GM12878 (cell line): ENCODE measurements around the gene C10orf105. TPM values are rescaled to one million over a fixed set of nuclear protein-coding genes. Genes with fewer than 3 reads are reported as not detected.

Experiments used
- ATAC-seq: fragments of 200-7000 bp; cut with Tn5 transposase; 3 replicates; pipeline ENCODE4 v1.9.1; 2020; ENCODE audit warnings: mild to moderate bottlenecking, moderate library complexity
- BruUV-seq: library from RNA; stranded (reverse); fragments of 400-500 nt; replicated peaks from 2 replicates; lab custom pipeline; 2021; lab: Mats Ljungman, UMichigan
- CTCF ChIA-PET: fragments of 300-600 bp; sonication (Branson Sonifier 250); formaldehyde crosslinking; extraction: SDS; loops from one replicate; lab custom pipeline; 2021; ENCODE audit warnings: inconsistent platforms; lab: Yijun Ruan, JAX
- POLR2A ChIA-PET: fragments of 350-600 bp; formaldehyde crosslinking; extraction: SDS; loops from one replicate; lab custom pipeline; 2021; ENCODE audit warnings: inconsistent platforms; lab: Charles Lee
- RAD21 ChIA-PET: fragments of 300-600 bp; sonication (Branson Sonifier 250); formaldehyde crosslinking; loops from one replicate; lab custom pipeline; 2023; ENCODE audit warnings: antibody characterized with exemption; ENCODE audit not compliant: unreplicated experiment; lab: Charles Lee
- SMC1A ChIA-PET: fragments of 300-600 bp; sonication (Branson Sonifier 250); formaldehyde crosslinking; loops from one replicate; lab custom pipeline; 2023; ENCODE audit not compliant: unreplicated experiment, uncharacterized antibody; lab: Charles Lee
- DNase-seq: peaks from one replicate; pipeline ENCODE4 v3.0.0-alpha.2; 2011; ENCODE audit warnings: low read depth, low spot score
- FAIRE-seq: peaks from 3 replicates; lab custom pipeline; 2011; peaks lifted over from hg19 to GRCh38; lab: Jason Lieb, UNC
- H2AFZ ChIP-seq: 2 replicates; pipeline ENCODE4 v1.6.0; 2011; ENCODE audit warnings: low read depth, low read length, control low read depth; ENCODE audit not compliant: control insufficient read depth
- H3K27ac ChIP-seq: 2 replicates; pipeline ENCODE4 v1.5.1; 2011; ENCODE audit warnings: control low read depth; ENCODE audit not compliant: control insufficient read depth, insufficient read depth
- H3K27me3 ChIP-seq, 2 experiments: replicated peaks in 1 of 2; 2 replicates each; pipeline versions ENCODE4 v1.6.0 to v1.6.1; 2011; ENCODE audit warnings: low read length in 1 of 2; ENCODE audit not compliant: control insufficient read depth in 2 of 2, insufficient read depth in 2 of 2
- H3K36me3 ChIP-seq, 2 experiments: 2 replicates each; pipeline ENCODE4 v1.5.1; 2011; ENCODE audit warnings: low read length in 1 of 2; ENCODE audit not compliant: control insufficient read depth in 2 of 2, insufficient read depth in 2 of 2
- H3K4me1 ChIP-seq: 2 replicates; pipeline ENCODE4 v1.6.1; 2011; ENCODE audit warnings: mild to moderate bottlenecking, low read length, moderate library complexity, mixed read lengths; ENCODE audit not compliant: control insufficient read depth, insufficient read depth
- H3K4me2 ChIP-seq: 2 replicates; pipeline ENCODE4 v1.6.0; 2011; ENCODE audit warnings: control low read depth; ENCODE audit not compliant: control insufficient read depth, insufficient read depth
- H3K4me3 ChIP-seq: fragments of 200-600 bp; sonication (generic); 2 replicates; pipeline ENCODE4 v1.5.1; 2016
- H3K79me2 ChIP-seq: 2 replicates; pipeline ENCODE4 v1.6.0; 2011; ENCODE audit warnings: low read length; ENCODE audit not compliant: control insufficient read depth, insufficient read depth
- H3K9ac ChIP-seq: 2 replicates; pipeline ENCODE4 v1.8.0; 2011; ENCODE audit warnings: low read length, control low read depth, mixed read lengths; ENCODE audit not compliant: control insufficient read depth, insufficient read depth
- H3K9me3 ChIP-seq: replicated peaks from 3 replicates; pipeline ENCODE4 v1.5.1; 2011; ENCODE audit warnings: mild to moderate bottlenecking, low read length; ENCODE audit not compliant: control insufficient read depth, insufficient read depth
- H4K20me1 ChIP-seq: 2 replicates; pipeline ENCODE4 v1.6.0; 2011; ENCODE audit not compliant: control insufficient read depth, insufficient read depth
- BMI1 ChIP-seq: fragments of 450-650 bp; IDR thresholded peaks from 2 replicates; pipeline ENCODE4 v1.6.1; 2016; ENCODE audit warnings: mild to moderate bottlenecking, moderate library complexity, borderline replicate concordance
- CEBPB ChIP-seq, 2 experiments: fragments of 150-350 bp in 1 of 2; IDR thresholded peaks; 2 replicates each; pipeline ENCODE4 v1.6.1; 2012 to 2014; ENCODE audit warnings: low read depth in 2 of 2, low read length in 2 of 2, borderline replicate concordance in 1 of 2, inconsistent platforms in 1 of 2
- EP300 ChIP-seq, 2 experiments: fragments of 150-350 bp in 1 of 2; IDR thresholded peaks; 2 replicates each; pipeline ENCODE4 v1.6.1; 2011 to 2012; ENCODE audit warnings: low read depth in 2 of 2, low read length in 2 of 2, borderline replicate concordance in 1 of 2, improper control_type of control experiment in 1 of 2, inconsistent platforms in 1 of 2; ENCODE audit not compliant: control insufficient read depth in 1 of 2
- GABPA ChIP-seq: IDR thresholded peaks from 2 replicates; pipeline ENCODE4 v1.6.1; 2014; ENCODE audit warnings: antibody characterized with exemption, low read depth, mild to moderate bottlenecking, inconsistent platforms
- MEF2B ChIP-seq: fragments of 450-650 bp; IDR thresholded peaks from 2 replicates; pipeline ENCODE4 v1.6.1; 2018; ENCODE audit warnings: mild to moderate bottlenecking, moderate library complexity; ENCODE audit not compliant: partially characterized antibody, poor library complexity, severe bottlenecking
- NFYA ChIP-seq: IDR thresholded peaks from 2 replicates; pipeline ENCODE4 v1.6.1; 2011; ENCODE audit warnings: low read depth, mild to moderate bottlenecking, low read length, improper control_type of control experiment, borderline replicate concordance
- SIN3A ChIP-seq: IDR thresholded peaks from 2 replicates; pipeline ENCODE4 v1.6.1; 2012; ENCODE audit warnings: low read depth, low read length, improper control_type of control experiment
- SREBF2 ChIP-seq: IDR thresholded peaks from 2 replicates; pipeline ENCODE4 v1.6.1; 2012; ENCODE audit warnings: mild to moderate bottlenecking, low read length
- STAT3 ChIP-seq: IDR thresholded peaks from 2 replicates; pipeline ENCODE4 v1.6.1; 2011; ENCODE audit warnings: low read depth, low read length, improper control_type of control experiment
- TBL1XR1 ChIP-seq: IDR thresholded peaks from 2 replicates; pipeline ENCODE4 v1.6.1; 2012; ENCODE audit warnings: low read depth, low read length, improper control_type of control experiment
- WGBS: methylation state at CpG from one replicate; pipeline ENCODE4 v1.1.6; 2016; ENCODE audit warnings: low lambda C conversion rate; ENCODE audit not compliant: insufficient replicate concordance, insufficient coverage; ENCODE audit errors: missing lambda C conversion rate; 5-methylcytosine and 5-hydroxymethylcytosine counted together
- in situ Hi-C: fragments of 300-500 bp; cut with MboI; formaldehyde crosslinking; loops from 9 replicates; pipeline ENCODE4 v1.14.3; 2018; ENCODE audit warnings: mixed read lengths
- intact Hi-C: fragments of 100-400 bp; cut with micrococcal nuclease; formaldehyde crosslinking; loops from one replicate; pipeline ENCODE4 v1.14.2; 2022; ENCODE audit not compliant: unreplicated experiment
- polyA plus RNA-seq, 11 experiments: library from polyadenylated mRNA; depleted of rRNA in 4 of 11; unstranded in 6 of 11; stranded (reverse) in 5 of 11; fragments of >200 nt; fragmentation: Nextera tagmentation in 4 of 11; fragmentation: Illumina TruSeq in 1 of 11; extraction: Ambion mirVana in 4 of 11; extraction: Trizol in 1 of 11; gene quantifications; 1 replicate in 1 of 11; 2 replicates in 10 of 11; pipeline versions ENCODE4 v1.2.1 to v1.2.3, GENCODE V29; 2011 to 2016; ENCODE audit warnings: inconsistent platforms in 2 of 11, missing spikeins in 2 of 11, low read depth in 1 of 11
- total RNA-seq, 4 experiments: library from RNA; depleted of rRNA in 3 of 4; stranded (reverse); fragments of >200 nt in 3 of 4; fragmentation: Illumina TruSeq in 1 of 4; extraction: Trizol in 1 of 4; gene quantifications; 2 replicates each; pipeline versions ENCODE4 v1.2.1 to v1.2.3, GENCODE V29; 2013 to 2021
- TF ChIP-seq, protein P1 (sequence below): fragments of 450-650 bp; IDR thresholded peaks from 2 replicates; pipeline ENCODE4 v1.6.1; 2017; ENCODE audit warnings: low read depth, mild to moderate bottlenecking, moderate library complexity

The C10orf105 gene
- total and polyA plus RNA-seq, 10 of the 15 experiments (the other 5 are each of a cell fraction or from before 2014, with no cell fraction given) = 0.04 to 0.06 (median 0.05) TPM; not detected in 7

DNA sequence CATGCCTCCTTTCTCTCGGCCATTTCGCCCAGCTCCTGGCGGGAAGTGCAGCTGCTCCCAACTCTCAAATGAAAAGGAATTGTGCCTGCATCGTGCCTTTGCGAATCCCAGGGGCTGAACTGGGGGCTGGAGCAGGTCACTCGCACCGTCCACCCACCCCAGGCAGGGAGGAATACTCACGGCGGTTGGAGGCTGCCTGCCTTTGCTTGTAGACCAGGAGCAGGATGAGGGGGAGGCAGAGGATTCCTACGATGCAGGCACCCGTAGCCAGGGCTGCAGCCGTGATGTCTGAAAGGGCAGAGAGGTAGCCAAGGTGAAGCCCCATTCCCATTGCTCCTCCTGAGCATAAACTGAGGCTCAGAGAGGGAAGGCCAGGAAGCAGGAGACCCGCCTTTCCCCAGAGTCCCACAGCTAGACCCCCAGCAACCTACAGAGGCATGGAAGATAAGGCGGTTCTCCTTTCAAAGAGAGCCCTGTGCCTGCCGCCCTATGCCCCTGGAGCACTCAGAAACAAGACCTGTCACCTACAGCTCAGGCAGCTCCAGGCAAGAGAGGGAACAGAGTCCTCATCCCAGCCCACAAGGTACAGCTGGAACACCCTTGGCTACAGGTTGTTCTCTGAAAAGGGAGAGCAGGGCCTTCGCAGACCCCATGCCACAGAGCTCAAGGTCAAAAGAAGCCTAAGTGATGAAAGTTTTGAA is 35.8 kb upstream of the C10orf105 start:
- no peak overlapping the region for H3K9ac ChIP-seq
- intact Hi-C loops (no loop called here), in situ Hi-C loops (no loop called here)
- H3K4me2 ChIP-seq = no peak overlapping the region
- ChIA-PET RAD21 (no interaction called here), POLR2A (interaction anchor here (1.1 kb wide), 1 partner anchor 14 kb away, joined by 3 read pairs; no protein-coding TSS in a partner anchor), CTCF (interaction anchor here (0.7 to 2.7 kb wide), 4 partner anchors 13 to 96 kb away, joined by 3 to 11 read pairs (median 3); partner anchors contain the start of gene PSAP), SMC1A (interaction anchor here (0.8 to 1.4 kb wide), 2 partner anchors 19 to 475 kb away, joined by 3 to 4 read pairs; partner anchors contain the start of gene VSIR)
- H3K27ac ChIP-seq = no peak overlapping the region
- peaks cover 30% of the 10 kb centered on the region for H3K4me1 ChIP-seq
- FAIRE-seq = no peak
- H2AFZ ChIP-seq = no peak overlapping the region
- H3K27me3 ChIP-seq = no peaks in the 10 kb centered on the region; a peak in 1 of 4 replicates
- TF ChIP-seq BMI1 (no peak), CEBPB (IDR thresholded peaks at IDR 0.05; ENCODE audit: borderline replicate concordance in 1 of 2, low read depth in 2 of 2, low read length in 2 of 2) (no peak), GABPA (no peak), STAT3 (no peak), SIN3A (no peak), SREBF2 (no peak), NFYA (no peak), MEF2B (no peak), TBL1XR1 (no peak), EP300 (IDR thresholded peaks at IDR 0.05; ENCODE audit: borderline replicate concordance in 1 of 2, control insufficient read depth in 1 of 2, low read depth in 2 of 2, low read length in 2 of 2) (no peak)
- TF ChIP-seq, protein P1, sequence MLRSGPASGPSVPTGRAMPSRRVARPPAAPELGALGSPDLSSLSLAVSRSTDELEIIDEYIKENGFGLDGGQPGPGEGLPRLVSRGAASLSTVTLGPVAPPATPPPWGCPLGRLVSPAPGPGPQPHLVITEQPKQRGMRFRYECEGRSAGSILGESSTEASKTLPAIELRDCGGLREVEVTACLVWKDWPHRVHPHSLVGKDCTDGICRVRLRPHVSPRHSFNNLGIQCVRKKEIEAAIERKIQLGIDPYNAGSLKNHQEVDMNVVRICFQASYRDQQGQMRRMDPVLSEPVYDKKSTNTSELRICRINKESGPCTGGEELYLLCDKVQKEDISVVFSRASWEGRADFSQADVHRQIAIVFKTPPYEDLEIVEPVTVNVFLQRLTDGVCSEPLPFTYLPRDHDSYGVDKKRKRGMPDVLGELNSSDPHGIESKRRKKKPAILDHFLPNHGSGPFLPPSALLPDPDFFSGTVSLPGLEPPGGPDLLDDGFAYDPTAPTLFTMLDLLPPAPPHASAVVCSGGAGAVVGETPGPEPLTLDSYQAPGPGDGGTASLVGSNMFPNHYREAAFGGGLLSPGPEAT = no peak
- WGBS = 74% methylated on average over 16 of the region's 16 CpGs
- H3K36me3 ChIP-seq = peaks cover 0 to 1% of the 10 kb centered on the region in 2 experiments; a peak in 1 of 4 replicates
- H3K4me3 ChIP-seq = no peak overlapping the region
- no TSS peak for BruUV-seq
- no peaks in the 10 kb centered on the region for H3K9me3 ChIP-seq
- H3K79me2 ChIP-seq = no peaks in the 10 kb centered on the region
- ATAC-seq = no peak
- DNase-seq = no peak
- H4K20me1 ChIP-seq = no peaks in the 10 kb centered on the region
